Activated CD4-positive, alpha-beta memory T cell treated with anti-CD3 and anti-CD28 coated beads, Interleukin-2, amount 10 ng/mL, durations not matched to agents 7 days and 5 days (primary cell): ENCODE results near the gene DMBT1. TPM values are rescaled to one million over a fixed set of nuclear protein-coding genes. Genes with fewer than 3 reads are reported as not detected.
"Not testable (repeated sequence)": the region's sequence is repeated elsewhere in the genome, so short reads cannot be mapped to it uniquely, and the experiment has no call there.

Source experiments
- CTCF ChIA-PET: fragments of 350-600 bp; sonication (Branson Sonifier 250); formaldehyde crosslinking; loops from one replicate; lab custom pipeline; 2021; ENCODE audit warnings: antibody characterized with exemption, inconsistent platforms; lab: Charles Lee
- POLR2A ChIA-PET: fragments of 350-600 bp; sonication (Branson Sonifier 250); formaldehyde crosslinking; loops from one replicate; lab custom pipeline; 2021; ENCODE audit warnings: antibody characterized with exemption; lab: Charles Lee
- DNase-seq: peaks from one replicate; pipeline ENCODE4 v3.0.0-alpha.2; 2020
- H3K27ac Mint-ChIP-seq: one replicate; pipeline ENCODE4 v1.8.0; 2021; ENCODE audit warnings: mild to moderate bottlenecking, mixed read lengths
- H3K27me3 Mint-ChIP-seq: one replicate; pipeline ENCODE4 v1.8.0; 2021; ENCODE audit warnings: mixed read lengths
- H3K36me3 Mint-ChIP-seq: one replicate; pipeline ENCODE4 v1.8.0; 2021; ENCODE audit warnings: low read depth, mixed read lengths
- H3K4me1 Mint-ChIP-seq: one replicate; pipeline ENCODE4 v1.8.0; 2021; ENCODE audit warnings: mixed read lengths
- H3K4me3 Mint-ChIP-seq: one replicate; pipeline ENCODE4 v1.8.0; 2021; ENCODE audit warnings: mild to moderate bottlenecking, mixed read lengths
- H3K9me3 Mint-ChIP-seq: one replicate; pipeline ENCODE4 v1.8.0; 2021; ENCODE audit warnings: mixed read lengths
- total RNA-seq, 2 experiments: library from RNA; stranded (reverse); gene quantifications; one replicate each; pipeline ENCODE4 v1.2.3, GENCODE V29; 2021

The DMBT1 gene
- total RNA-seq, 2 experiments from 2014 or later: 0.05 TPM; not detected in 1

DNA sequence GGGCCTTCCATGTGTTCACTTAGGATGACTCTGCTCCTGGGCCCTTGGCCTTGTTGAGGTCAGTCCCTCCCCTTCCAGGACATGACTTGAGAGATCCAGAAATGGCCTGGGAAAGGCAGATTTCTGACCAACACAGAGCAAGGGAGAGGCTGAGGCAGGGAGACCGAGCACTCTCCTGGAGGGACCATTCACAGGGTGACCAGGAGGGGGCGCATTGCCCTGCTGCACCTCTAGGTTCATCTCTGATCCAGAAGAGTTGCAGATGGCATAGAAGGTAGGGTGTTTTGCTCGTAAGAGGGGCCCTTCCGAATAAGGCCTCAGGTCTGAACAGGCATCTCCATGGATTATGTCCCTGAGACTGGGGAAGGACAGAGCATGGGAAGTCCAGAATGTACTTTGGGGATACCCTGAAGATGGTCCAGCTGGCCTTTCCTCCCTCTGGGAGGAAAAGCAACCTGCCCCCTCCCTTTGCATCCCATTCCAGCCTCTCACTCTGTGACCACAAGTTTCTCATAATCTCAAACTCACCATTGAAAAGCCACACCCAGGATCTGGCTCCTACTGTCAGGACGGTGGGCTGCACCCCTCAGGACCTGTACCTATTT lies 6.6 kb downstream of the DMBT1 start:
- H3K4me3 Mint-ChIP-seq: no peak overlapping the region
- no peak overlapping the region for H3K27ac Mint-ChIP-seq
- no peaks in the 10 kb centered on the region for H3K36me3 Mint-ChIP-seq
- CTCF ChIA-PET: interaction anchor here (0.6 to 2.2 kb wide), 3 partner anchors 17 to 268 kb away, joined by 3 to 8 read pairs (median 4); no protein-coding TSS in a partner anchor
- peak; percentile 48 for DNase-seq
- POLR2A ChIA-PET: no interaction called here
- peaks cover 29% of the 10 kb centered on the region for H3K27me3 Mint-ChIP-seq
- H3K9me3 Mint-ChIP-seq: no peaks in the 10 kb centered on the region
- peaks cover 5% of the 10 kb centered on the region for H3K4me1 Mint-ChIP-seq

DNA sequence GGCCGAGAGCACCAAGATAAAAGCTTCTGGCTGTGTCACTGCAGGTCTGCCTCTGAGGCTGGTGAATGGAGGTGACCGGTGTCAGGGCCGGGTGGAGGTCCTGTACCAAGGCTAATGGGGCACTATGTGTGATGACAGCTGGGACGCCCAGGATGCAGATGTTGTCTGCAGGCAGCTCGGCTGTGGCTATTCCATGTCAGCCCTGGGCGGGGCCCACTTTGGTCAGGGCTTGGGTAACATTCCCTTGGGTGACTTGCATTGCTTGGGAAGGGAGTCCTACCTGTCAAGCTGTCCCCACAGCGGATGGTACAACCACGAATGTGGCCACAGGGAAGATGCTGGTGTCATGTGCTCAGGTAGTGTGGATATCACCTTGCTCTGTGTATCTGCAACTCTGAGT lies 8.0 kb downstream of the DMBT1 start:
- POLR2A ChIA-PET: interaction anchor here (0.5 kb wide), 1 partner anchor 434 kb away, joined by 3 read pairs; no protein-coding TSS in a partner anchor
- CTCF ChIA-PET: interaction anchor here (1.4 kb wide), 1 partner anchor 270 kb away, joined by 4 read pairs; no protein-coding TSS in a partner anchor
- H3K36me3 Mint-ChIP-seq: no peaks in the 10 kb centered on the region

DNA sequence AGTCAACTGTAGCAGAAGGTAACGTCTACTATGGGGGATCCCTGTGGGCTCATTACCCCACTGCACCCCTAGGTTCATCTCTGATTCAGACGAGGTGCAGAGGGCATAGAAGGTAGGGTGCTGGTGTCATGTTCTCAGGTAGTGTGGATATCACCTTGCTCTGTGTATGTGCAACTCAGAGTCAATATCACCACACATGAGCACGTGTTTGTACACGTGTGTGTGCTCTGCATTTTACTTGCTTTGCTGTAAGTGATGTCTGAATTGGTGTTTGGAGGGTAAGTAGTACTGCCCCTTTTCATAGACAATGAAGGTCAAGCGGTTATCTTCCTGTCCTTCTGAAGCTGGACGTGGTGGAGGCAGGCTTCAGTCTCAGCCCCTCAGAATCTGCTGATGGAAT lies 10.4 kb downstream of the DMBT1 start:
- Mint-ChIP-seq H3K27ac (no peak overlapping the region), H3K36me3 (no peaks in the 10 kb centered on the region), H3K9me3 (peaks cover 3% of the 10 kb centered on the region), H3K27me3 (peaks cover 6% of the 10 kb centered on the region), H3K4me1 (peaks cover 1% of the 10 kb centered on the region), H3K4me3 (no peak overlapping the region)
- ChIA-PET CTCF (no interaction called here), POLR2A (no interaction called here)
- DNase-seq: no peak

More for the DNA sequence above, 8.0 kb downstream of the DMBT1 start:
- Mint-ChIP-seq H3K9me3 (no peaks in the 10 kb centered on the region), H3K4me1 (peaks cover 5% of the 10 kb centered on the region), H3K4me3 (no peak overlapping the region), H3K27me3 (peaks cover 19% of the 10 kb centered on the region), H3K27ac (no peak overlapping the region)
- no peak for DNase-seq

DNA sequence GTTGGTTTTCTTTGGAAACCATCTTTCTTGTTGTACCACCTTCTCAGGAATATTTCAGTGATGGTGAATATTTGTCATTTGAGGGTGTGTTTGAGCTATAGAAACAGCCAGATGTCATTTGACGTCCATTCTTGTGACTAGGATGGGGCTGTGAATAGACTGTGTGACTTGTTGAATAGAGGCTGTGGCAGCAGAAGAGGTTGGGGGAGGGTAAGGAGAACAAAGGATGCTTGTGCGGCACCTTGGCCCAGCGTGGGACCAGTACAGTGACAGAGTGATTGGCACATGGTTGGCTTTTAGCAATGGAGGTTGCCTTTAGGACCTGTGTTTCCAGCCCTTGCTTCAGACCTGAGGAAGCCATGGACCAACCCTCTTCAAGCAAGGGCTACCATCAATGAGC lies 11.3 kb downstream of the DMBT1 start:
- Mint-ChIP-seq H3K9me3 (peaks cover 3% of the 10 kb centered on the region), H3K27ac (no peak overlapping the region), H3K4me1 (no peaks in the 10 kb centered on the region), H3K36me3 (no peaks in the 10 kb centered on the region), H3K27me3 (peaks cover 5% of the 10 kb centered on the region), H3K4me3 (no peak overlapping the region)
- no peak for DNase-seq
- POLR2A ChIA-PET: no interaction called here
- CTCF ChIA-PET: no interaction called here

DNA sequence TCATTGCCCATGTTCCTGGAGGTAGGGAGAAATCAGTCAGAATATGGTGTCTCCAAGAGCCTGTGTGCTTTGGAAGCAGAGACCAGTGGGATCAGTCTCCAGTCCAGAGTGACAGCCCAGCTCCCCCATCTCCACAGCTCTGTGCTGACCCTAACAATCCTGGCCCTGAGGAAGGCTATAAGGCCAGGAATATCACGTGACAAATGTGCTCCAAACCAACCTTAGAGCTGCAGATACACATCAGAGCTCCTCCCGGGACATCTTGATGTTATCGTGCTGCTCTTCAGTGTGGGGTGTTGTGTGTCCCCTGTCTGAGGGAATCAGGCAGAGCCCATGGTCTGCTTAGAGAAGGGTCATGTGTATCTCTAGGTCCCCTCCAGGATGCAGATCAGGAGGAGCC lies 15.2 kb downstream of the DMBT1 start:
- Mint-ChIP-seq H3K27ac (no peak overlapping the region), H3K27me3 (peaks cover 5% of the 10 kb centered on the region), H3K4me3 (no peak overlapping the region), H3K9me3 (peaks cover 3% of the 10 kb centered on the region), H3K36me3 (no peaks in the 10 kb centered on the region), H3K4me1 (no peaks in the 10 kb centered on the region)
- CTCF ChIA-PET: interaction anchor here (2.4 kb wide), 1 partner anchor 11 kb away, joined by 6 read pairs; no protein-coding TSS in a partner anchor
- POLR2A ChIA-PET: no interaction called here
- DNase-seq: no peak

DNA sequence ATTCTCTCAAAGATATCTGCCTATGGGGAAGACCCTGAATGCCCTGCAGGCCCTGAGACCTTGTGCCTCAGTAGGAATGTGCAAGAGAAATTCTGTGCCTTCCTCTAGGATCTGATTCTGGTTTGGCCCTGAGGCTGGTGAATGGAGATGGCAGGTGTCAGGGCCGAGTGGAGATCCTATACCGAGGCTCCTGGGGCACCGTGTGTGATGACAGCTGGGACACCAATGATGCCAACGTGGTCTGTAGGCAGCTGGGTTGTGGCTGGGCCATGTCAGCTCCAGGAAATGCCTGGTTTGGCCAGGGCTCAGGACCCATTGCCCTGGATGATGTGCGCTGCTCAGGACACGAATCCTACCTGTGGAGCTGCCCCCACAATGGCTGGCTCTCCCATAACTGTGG lies 15.7 kb downstream of the DMBT1 start:
- no peak overlapping the region for H3K4me3 Mint-ChIP-seq
- POLR2A ChIA-PET: no interaction called here
- no peaks in the 10 kb centered on the region for H3K36me3 Mint-ChIP-seq
- peaks cover 3% of the 10 kb centered on the region for H3K9me3 Mint-ChIP-seq
- no peak overlapping the region for H3K27ac Mint-ChIP-seq
- DNase-seq: no peak
- H3K4me1 Mint-ChIP-seq: no peaks in the 10 kb centered on the region
- peaks cover 5% of the 10 kb centered on the region for H3K27me3 Mint-ChIP-seq
- CTCF ChIA-PET: interaction anchor here (2.4 kb wide), 1 partner anchor 11 kb away, joined by 6 read pairs; no protein-coding TSS in a partner anchor

DNA sequence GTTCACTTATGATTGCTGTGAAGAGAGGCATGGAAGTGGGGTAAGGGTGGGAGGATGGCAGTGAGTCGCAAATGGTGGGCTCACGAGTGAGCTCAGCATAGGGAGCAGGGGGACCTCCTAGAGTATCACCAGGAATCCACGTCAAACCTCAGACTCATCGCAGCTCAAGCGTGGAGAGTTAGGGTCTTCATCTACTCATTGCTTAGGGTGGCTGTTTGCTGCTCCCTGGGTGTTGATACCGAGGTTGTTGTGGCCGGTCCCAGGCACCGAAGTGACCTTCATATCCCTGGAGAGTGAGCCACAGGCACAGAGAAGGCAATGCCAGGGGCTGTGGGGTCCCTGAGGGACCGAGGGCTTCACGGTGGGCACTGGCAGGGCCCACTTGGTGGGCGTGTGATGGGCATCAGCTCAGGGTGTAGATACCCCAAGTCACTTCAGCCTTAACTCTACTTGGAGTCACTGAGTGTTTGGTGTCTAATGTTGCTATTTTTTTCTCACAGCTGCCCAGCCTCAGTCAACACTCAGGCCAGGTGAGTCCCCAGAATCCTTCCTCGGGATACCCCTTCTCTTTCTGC lies 16.8 kb downstream of the DMBT1 start:
- ChIA-PET CTCF (interaction anchor here (2.4 kb wide), 1 partner anchor 12 kb away, joined by 6 read pairs; no protein-coding TSS in a partner anchor), POLR2A (no interaction called here)
- Mint-ChIP-seq H3K36me3 (no peaks in the 10 kb centered on the region), H3K9me3 (peaks cover 3% of the 10 kb centered on the region), H3K4me1 (no peaks in the 10 kb centered on the region), H3K27me3 (peaks cover 3% of the 10 kb centered on the region), H3K27ac (no peak overlapping the region), H3K4me3 (no peak overlapping the region)
- no peak for DNase-seq

DNA sequence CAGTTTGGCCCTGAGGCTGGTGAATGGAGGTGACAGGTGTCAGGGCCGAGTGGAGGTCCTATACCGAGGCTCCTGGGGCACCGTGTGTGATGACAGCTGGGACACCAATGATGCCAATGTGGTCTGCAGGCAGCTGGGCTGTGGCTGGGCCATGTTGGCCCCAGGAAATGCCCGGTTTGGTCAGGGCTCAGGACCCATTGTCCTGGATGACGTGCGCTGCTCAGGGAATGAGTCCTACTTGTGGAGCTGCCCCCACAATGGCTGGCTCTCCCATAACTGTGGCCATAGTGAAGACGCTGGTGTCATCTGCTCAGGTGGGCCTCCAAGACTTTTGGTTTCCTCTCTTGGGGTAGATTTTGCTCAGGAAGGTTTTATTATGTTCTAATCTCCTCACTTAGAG lies 25.5 kb downstream of the DMBT1 start:
- DNase-seq, H3K9me3 Mint-ChIP-seq, H3K27me3 Mint-ChIP-seq, POLR2A ChIA-PET, H3K36me3 Mint-ChIP-seq, H3K4me1 Mint-ChIP-seq, CTCF ChIA-PET, H3K27ac Mint-ChIP-seq, H3K4me3 Mint-ChIP-seq: not testable (repeated sequence)

DNA sequence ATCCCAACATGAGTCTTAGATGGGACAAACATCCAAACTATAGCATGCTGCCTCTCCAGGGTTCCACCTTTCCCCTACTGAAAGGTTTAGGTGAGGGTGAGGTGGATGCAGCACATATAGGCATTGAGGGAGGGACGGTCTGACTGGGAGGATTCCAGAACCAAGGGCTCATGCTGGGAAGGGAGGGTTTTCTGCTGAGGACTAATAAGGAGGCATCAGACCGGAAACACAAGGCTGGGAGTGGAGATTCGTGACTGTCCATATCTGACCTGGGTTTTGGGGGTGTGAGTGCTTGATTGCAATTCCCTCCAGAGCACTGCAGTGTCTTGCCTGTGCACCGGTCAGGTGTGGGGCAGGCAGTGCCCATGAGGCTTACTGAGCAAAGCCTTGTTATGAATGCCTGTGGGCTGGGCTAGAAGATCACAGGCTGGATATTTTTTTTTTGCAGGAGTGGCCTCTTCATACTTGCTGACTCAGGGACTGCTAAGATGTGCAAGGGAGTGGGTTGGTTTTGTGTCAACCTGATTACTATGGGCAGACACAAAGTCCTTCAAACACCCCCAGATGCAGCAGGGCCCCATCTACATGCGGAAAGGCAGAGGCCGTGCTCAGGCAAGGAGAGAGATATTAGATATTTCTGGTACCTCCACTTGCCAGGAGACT lies 26.7 kb downstream of the DMBT1 start:
- no peaks in the 10 kb centered on the region for H3K36me3 Mint-ChIP-seq

DNA sequence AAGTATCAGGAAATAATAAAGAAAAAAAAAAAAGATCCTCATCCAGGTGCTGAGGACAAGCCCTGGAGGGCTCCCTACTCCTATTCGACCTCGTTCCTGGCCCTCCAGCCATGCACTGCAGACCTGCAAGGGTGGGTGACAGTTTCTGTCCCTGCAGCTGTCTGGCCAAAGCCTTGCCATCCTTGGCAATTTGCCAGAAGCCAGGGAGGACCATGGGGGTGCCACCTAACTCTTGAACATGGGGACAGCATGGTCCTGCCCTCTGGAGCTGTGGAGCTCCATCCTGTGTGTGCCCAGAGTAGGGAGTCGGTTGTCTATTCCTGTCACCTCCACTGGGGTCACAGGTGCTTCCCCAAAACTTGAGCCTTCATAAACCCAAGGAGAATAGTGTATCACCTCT lies 27.8 kb downstream of the DMBT1 start:
- H3K27ac Mint-ChIP-seq: no peak overlapping the region
- POLR2A ChIA-PET: no interaction called here
- no peaks in the 10 kb centered on the region for H3K36me3 Mint-ChIP-seq
- no peaks in the 10 kb centered on the region for H3K9me3 Mint-ChIP-seq
- CTCF ChIA-PET: no interaction called here
- no peak overlapping the region for H3K4me3 Mint-ChIP-seq
- no peak for DNase-seq
- no peaks in the 10 kb centered on the region for H3K4me1 Mint-ChIP-seq
- H3K27me3 Mint-ChIP-seq: peaks cover 4% of the 10 kb centered on the region

More for the DNA sequence above, 26.7 kb downstream of the DMBT1 start:
- H3K27ac Mint-ChIP-seq: no peak overlapping the region
- peaks cover 4% of the 10 kb centered on the region for H3K27me3 Mint-ChIP-seq
- POLR2A ChIA-PET: interaction anchor here (0.6 kb wide), 1 partner anchor 77 kb away, joined by 3 read pairs; no protein-coding TSS in a partner anchor
- no peaks in the 10 kb centered on the region for H3K9me3 Mint-ChIP-seq
- CTCF ChIA-PET: no interaction called here
- no peak overlapping the region for H3K4me3 Mint-ChIP-seq
- no peaks in the 10 kb centered on the region for H3K4me1 Mint-ChIP-seq
- no peak for DNase-seq

DNA sequence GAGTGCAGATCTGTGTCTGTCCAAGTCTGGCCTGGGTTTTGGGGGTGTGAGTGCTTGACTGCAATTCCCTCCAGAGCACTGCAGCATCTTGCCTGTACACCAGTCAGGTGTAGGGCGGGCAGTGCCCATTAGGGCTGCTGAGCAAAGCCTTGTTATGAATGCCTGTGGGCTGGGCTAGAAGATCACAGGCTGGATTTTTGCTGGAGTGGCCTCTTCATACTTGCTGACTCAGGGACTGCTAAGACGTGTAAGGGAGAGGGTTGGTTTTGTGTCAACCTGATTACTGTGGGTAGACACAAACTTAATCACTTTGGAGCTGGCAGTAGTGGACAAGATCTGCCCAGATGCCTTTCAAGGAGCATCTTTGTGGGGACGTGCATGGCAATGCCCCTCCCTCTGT lies 29.6 kb downstream of the DMBT1 start:
- no peaks in the 10 kb centered on the region for H3K4me1 Mint-ChIP-seq
- no peak for DNase-seq
- ChIA-PET CTCF (no interaction called here), POLR2A (no interaction called here)
- H3K27ac Mint-ChIP-seq: no peak overlapping the region
- peaks cover 4% of the 10 kb centered on the region for H3K27me3 Mint-ChIP-seq
- H3K4me3 Mint-ChIP-seq: no peak overlapping the region
- H3K9me3 Mint-ChIP-seq: no peaks in the 10 kb centered on the region
- no peaks in the 10 kb centered on the region for H3K36me3 Mint-ChIP-seq

DNA sequence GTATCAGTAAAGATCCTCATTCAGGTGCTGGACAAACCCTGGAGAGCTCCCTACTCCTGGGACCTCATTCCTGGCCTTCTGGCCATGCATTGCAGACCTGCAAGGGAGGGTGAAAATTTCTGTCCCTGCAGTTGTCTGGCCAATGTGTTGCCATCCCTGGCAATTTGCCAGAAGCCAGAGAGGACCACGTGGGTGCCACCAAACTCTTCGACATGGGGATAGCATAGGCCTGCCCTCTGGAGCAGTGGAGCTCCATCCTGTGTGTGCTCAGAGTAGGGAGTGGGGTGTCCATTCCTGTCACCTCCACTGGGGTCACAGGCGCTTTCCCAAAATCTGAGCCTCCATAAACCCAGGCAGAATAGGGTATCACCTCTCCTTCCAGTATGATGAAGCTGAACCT lies 31.2 kb downstream of the DMBT1 start:
- no peak overlapping the region for H3K4me3 Mint-ChIP-seq
- DNase-seq: no peak
- H3K36me3 Mint-ChIP-seq: no peaks in the 10 kb centered on the region
- no peaks in the 10 kb centered on the region for H3K4me1 Mint-ChIP-seq
- ChIA-PET CTCF (no interaction called here), POLR2A (no interaction called here)
- no peak overlapping the region for H3K27ac Mint-ChIP-seq
- H3K27me3 Mint-ChIP-seq: no peaks in the 10 kb centered on the region
- H3K9me3 Mint-ChIP-seq: no peaks in the 10 kb centered on the region

DNA sequence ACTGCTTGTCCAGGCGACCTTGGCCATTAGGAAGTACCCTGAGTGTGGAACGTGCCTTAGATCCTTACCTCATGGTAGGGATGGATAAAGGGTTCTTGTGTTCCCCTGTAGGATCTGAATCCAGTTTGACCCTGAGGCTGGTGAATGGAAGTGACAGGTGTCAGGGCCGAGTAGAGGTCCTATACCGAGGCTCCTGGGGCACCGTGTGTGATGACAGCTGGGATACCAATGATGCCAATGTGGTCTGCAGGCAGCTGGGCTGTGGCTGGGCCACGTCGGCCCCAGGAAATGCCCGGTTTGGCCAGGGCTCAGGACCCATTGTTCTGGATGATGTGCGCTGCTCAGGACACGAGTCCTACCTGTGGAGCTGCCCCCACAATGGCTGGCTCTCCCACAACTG lies 31.6 kb downstream of the DMBT1 start:
- no peak for DNase-seq
- ChIA-PET CTCF (no interaction called here), POLR2A (no interaction called here)
- Mint-ChIP-seq H3K4me3 (no peak overlapping the region), H3K4me1 (no peaks in the 10 kb centered on the region), H3K27me3 (no peaks in the 10 kb centered on the region), H3K9me3 (no peaks in the 10 kb centered on the region), H3K36me3 (no peaks in the 10 kb centered on the region), H3K27ac (no peak overlapping the region)
